Stimulated activated CD8-positive, alpha-beta memory T cell treated with anti-CD3 and anti-CD28 coated beads, Interleukin-4, amount 100 ng/mL, for 24 hours (primary cell): ENCODE data around the gene SHISAL1.

Source experiments
- DNase-seq: peaks from one replicate; pipeline ENCODE4 v3.0.0-alpha.2; 2020; ENCODE audit warnings: low read depth

The SHISAL1 gene

GRCh38 chr22:44301039-44301438 lies 11.7 kb downstream of the SHISAL1 start:
- no peak for DNase-seq

DNA sequence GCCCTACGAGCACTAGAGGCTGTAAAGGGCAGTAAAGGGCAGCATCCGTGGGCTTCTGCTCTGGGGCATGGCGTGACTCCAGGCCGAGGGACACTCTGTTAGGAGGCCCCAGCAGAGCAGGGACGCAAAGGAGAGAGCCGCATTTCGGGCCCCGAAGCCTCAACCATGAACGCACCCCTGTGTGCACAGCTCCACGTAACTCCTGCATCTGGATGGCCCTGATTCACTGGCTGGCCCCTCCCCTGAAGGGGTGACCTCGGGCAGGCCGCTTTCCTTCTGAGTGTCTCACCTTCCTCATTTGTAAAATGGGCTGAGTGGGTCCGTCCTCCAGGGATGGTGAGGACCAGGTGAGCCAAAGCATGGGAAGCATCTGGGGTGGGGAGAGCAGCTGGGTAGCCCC lies 13.6 kb downstream of the SHISAL1 start:
- no peak for DNase-seq

DNA sequence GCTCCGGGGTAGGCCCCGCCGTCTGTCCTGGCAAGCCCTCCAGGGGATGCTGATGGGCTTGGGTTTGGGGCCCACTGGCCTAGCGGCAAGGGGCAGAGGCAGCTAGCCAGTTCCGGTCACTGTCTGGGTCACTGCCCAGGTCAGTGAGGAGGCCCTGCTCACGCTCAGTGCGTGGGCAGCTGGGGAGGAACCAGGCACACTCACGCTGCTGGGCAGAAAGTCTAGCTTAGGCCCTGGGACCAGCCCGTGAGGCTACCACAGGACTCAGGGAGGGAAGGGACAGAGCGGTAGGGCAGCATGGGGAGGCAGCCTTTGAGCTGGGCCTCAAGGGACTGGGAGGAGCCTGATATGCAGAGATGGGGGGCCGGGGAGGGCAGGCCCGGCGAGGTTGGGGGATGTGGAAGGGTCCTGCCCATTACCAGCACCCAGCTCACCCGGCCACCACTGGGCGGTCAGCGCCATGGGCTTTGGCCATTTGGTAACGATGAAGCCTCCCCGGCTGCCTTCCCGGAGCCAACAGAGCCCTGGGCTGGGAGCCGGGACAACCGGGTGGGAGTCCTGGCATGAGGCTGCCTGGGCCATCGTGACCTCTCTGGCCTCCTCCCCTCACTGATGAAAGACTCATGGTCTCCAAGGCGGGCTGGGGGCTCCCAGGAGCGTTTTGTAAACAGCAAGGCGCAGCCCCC lies 14.2 kb downstream of the SHISAL1 start:
- DNase-seq, result no peak

DNA sequence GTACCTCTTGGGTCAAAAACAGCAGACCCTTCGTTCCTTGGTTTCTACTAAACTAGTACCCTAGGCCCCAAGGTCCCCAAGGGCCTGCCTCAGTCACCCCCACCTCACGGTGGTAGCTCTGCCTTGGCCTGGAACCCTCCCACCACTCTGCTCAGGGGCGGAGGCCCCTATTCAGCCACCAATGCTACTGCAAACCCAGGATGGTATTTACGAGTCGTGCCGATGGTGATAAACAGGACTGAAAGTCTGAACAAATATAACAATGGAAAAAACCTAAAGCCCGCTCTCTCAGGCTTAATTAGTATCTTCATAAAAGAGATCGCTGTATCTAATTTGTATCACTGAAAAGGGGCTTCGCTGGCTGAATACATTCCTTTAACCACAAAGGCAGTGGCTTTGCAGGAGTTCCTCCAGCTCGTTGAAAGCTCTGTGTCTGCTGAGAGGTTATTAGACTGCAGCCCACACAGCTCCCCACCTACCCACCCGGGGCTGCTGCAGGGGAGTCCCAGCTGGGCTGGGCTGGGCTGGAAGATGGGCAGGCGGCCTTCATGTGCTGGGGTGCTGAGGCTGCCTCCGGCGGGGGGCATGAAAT lies 15.2 kb downstream of the SHISAL1 start:
- no peak for DNase-seq

- no peak for DNase-seq
Observed at GRCh38 chr22:44295406-44295805, 17.3 kb downstream of the SHISAL1 start.

GRCh38 chr22:44293876-44294275 lies 18.9 kb downstream of the SHISAL1 start:
- DNase-seq, result no peak

GRCh38 chr22:44293034-44293433 lies 19.7 kb downstream of the SHISAL1 start:
- no peak for DNase-seq

- no peak for DNase-seq
Observed at GRCh38 chr22:44292521-44292920, 20.2 kb downstream of the SHISAL1 start.

DNA sequence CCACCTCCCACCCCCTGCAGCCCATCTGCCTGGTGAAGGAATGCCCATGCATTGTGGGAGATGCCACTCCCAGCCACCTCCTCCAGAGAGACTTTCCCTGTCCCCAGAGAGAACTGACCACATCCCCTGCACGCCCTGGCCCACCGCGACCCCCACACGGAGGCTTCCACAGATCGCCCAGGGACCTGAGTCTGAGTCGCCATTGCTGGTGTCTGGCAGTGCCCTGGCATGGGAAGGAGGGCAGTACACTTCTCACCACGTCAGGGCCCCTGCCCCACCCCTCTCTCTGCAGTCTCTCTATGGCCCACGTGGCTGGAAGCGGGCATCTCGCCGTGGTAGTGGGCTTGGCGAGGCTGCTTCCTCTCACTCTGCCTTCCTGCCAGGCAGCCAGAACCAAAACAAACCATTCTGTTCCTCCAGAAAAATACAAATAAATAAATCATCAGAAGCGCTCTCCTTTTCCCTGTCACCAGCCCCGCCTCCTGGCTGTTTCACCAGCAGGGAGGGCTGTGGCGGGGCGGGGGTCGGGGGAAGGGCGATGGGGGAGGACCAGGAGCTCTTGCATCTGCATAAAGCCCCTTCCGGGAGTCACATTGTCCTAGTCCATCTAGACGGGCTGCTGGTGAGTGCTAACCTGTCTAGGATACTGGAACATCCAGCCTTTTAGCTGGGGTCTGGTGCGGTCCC lies 20.9 kb downstream of the SHISAL1 start:
- no peak for DNase-seq

DNA sequence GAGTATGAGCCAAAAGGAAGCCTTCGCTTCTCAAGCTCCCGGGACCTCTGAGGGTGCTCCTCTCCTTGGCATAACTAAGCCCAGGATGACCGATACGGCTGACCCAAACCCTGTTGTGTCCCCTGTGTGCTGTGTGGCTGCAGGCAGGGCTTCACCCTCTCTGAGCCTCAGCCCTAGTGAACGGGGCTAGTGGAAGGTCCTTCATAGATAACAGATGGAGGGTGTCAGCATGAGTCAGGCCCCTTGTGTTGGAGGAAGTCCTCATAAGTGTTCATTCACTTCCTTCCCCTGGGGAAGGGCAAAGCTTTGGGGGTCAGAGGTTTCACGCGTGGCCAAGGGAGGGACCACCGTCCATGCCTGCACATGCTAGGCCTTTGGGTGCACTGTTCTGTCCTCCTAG lies 21.5 kb downstream of the SHISAL1 start:
- no peak for DNase-seq

- no peak for DNase-seq
Observed at GRCh38 chr22:44289414-44290171, 23.2 kb downstream of the SHISAL1 start.

GRCh38 chr22:44288913-44289312 lies 23.8 kb downstream of the SHISAL1 start:
- DNase-seq, result no peak

- no peak for DNase-seq
Observed at GRCh38 chr22:44287741-44288140, 25.0 kb downstream of the SHISAL1 start.

- DNase-seq, result no peak
Observed at GRCh38 chr22:44287121-44287693, 25.5 kb downstream of the SHISAL1 start.

DNA sequence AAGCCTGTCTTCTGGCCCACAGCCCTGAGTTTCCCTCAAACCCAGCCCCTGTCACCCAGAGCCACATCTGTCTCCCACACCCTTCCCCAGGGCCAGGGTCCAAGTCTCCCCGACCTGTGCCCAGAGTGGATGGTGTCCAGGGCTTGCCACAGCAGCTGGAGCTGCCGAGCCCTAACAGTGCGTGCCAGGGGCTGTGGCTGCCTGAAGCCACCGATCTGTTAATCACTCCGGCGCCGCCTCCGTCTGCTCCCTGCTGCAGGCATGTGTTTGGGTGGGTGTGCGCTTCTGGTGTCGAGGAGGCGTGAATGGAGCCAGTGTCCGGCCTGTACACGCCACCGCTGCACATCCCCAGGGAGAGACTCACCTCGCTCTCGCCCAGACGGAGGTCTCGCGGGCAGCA lies 26.1 kb downstream of the SHISAL1 start:
- no peak for DNase-seq

- DNase-seq, result no peak
Observed at GRCh38 chr22:44284711-44285110, 28.0 kb downstream of the SHISAL1 start.

- no peak for DNase-seq
Observed at GRCh38 chr22:44281768-44282637, 30.7 kb downstream of the SHISAL1 start.

GRCh38 chr22:44280665-44281188 lies 32.0 kb downstream of the SHISAL1 start:
- DNase-seq, result no peak

- DNase-seq, result no peak
Observed at GRCh38 chr22:44279069-44279360, 33.7 kb downstream of the SHISAL1 start.

DNA sequence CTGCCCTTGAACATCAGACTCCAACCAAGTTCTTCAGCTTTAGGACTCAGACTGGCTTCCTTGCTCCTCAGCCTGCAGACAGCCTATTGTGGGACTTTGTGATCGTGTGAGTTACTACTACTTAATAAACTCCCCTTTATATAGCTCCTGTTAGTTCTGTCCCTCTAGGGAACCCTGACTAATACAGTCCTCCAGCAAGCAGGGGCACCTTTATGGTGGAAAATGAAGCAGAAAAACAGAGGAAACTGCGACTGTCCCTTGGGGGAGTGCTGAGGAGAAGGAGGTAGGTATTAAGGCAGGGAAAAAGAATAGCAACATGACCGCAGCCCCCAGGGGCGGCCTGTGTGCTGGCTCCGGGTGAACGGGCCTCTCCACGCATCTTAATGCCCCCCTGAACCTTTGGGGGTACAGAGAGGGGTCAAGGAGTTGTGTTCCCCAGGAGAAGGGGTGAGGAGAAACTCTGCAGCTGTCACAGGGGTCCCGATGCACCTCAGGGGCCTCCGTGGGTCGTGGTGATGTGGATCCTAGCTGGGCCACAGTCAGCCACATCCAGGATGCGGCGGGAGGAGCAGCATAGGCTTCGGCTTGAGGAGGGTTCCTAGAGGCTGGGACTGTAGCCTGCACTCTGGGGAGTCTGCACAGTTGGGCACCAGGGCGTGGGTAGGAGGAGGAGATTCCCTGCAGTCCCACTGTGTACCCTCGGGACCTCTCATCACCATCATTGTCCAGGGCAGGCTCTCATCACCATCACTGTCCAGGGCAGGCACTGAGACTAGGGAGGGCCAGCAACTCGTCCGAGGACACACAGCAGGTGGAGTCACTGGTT lies 34.3 kb downstream of the SHISAL1 start:
- DNase-seq, result no peak
